CD4-positive, alpha-beta T cell treated with Interleukin-4 for 1 hour (primary cell): ENCODE data around the gene HTT.

ENCODE experiments used
- DNase-seq, 2 donors: peaks; one replicate each; pipeline ENCODE4 v3.0.0-alpha.2; 2020 to 2022

The HTT gene

DNA sequence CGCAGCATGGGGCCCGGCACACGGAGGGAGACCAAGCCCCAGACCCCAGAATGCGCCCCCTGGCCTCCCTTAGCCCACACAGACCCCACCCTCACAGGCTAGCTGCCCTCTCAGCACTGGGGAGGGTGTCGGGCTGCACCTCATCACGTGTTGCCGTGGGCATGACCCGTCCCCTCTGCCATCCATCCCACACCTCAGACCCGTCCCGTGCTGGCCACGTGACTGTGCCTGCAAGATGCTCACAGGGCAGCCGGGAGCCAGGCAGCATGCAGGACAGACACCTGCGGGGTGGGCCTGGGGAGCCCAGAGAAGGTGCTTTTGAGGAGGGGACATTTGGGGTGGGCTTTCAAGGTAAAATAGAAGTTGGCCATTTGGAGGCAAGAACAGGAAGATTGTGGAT lies 179.3 kb downstream of the HTT start:
- peak in 1 of 2 donors; percentile 10 for DNase-seq

GRCh38 chr4:3254302-3255131 lies 180.0 kb downstream of the HTT start:
- peak in 1 of 2 donors; percentile 6 for DNase-seq

GRCh38 chr4:3255611-3256186 lies 181.2 kb downstream of the HTT start:
- peak in 1 of 2 donors; percentile 10 for DNase-seq

GRCh38 chr4:3256230-3257102 lies 182.0 kb downstream of the HTT start:
- DNase-seq = peak in 1 of 2 donors; percentile 7

DNA sequence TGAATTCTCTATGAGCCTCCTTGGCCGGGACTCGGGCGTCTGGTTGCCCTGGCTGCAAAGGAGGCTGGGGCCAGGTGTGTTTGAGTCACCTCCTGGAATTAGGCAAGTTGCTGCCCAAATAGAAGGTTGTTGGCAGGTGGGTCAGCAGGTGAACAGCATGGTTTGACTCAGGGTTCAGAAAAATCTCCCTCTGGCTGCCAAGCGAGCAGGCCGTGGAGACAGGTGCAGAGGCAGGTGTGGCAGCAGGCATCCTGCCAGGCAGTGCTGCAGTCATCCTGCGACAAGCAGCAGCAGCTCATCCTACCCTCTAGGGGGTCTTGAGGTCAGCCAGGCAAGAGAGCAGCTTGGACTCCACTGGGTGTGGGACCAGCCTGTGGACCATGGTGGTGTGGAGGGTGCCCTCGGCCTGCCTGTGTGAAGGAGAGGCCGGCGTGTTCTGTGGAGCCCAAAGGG lies 182.6 kb downstream of the HTT start:
- peak in 1 of 2 donors; percentile 4 for DNase-seq

DNA sequence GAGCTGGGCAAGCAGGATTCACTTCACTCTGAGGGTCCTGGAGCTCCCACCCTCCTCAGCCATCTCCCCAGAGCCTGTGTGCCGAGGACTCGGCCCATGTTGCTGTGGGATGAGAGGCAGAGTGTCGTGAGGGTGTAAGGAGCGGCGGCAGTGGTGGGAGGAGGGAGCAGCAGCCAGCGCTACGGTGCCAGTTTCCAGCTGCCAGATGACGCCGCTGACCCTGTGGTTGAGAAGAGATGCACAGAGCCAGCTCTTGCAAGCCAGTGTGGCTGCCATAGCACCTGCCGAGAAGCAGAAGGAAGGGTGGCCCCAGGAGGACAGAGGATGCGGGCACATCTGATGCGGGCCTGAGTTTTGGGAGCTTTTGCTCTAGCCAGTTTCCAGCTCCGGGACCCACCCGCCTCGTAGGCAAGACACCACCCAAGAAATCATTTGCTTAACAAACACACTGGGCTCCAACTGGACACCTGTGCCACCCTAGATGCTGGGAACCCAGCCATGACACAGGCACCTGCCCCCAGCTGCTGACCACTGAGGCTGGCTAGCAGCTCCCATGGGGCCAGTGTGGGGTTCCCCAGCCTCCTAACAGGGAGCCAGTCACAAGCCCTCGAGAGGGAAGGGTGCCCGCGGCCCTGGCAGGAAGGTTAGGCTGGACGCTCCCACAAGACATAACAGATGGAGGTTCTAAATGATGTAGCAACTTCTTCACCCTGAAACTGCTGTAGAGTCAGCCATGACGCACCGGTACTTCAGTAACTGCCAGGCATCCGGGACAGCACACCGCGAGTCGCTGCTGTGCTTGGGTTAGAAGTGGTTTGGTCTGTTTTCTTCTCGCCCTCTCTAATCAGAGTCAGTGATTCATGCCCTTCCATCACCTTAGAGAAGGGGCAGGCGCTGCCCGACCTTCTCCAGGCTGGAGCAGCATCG lies 183.3 kb downstream of the HTT start:
- DNase-seq = peak in 1 of 2 donors; percentile 9

GRCh38 chr4:3261411-3262207 lies 187.1 kb downstream of the HTT start:
- peak in 1 of 2 donors; percentile 7 for DNase-seq

DNA sequence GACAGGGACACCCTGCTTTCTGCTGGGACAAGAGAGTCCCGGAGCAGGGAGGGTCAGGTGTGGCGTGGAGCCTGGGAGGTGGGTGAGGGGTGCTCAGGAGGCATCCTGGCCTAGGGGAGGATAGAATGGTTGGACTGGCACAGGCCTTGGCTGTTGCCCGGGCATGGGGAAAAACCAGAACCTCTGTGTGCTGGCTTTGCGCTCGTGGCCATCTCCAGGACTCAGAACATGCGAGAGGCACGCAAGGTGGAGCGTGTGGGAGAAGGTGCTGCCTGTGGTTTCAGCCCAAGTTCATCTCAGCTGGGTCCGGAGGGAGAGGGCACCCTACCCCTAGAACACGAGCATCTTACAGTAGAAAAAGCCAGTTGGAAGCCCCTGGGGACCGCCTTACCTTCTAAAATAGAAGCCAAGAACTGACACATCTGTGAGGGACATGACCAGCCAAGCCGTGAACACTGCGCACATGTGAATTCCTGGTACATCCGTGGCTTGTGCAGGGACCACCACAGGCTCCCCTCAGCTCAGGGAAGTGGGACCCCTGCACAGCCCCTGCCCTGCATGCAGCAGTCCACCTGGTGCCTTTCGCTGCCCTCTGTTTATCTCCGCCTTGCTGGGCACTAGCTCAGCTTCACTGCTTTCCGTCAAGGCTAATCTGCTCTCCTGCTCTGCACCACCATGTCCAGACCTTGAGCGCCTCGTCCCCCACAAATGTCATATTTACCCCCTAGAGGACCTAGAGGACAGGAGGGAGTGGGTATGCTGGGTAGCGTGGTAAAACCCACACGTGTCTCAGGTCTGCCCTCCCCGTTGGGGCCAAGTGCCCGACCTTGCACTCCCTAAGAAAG lies 187.9 kb downstream of the HTT start:
- DNase-seq = peak in 1 of 2 donors; percentile 6

- peak in 1 of 2 donors; percentile 8 for DNase-seq
Observed at GRCh38 chr4:3263053-3263875, 188.8 kb downstream of the HTT start.

GRCh38 chr4:3263876-3264193 lies 189.4 kb downstream of the HTT start:
- DNase-seq = no peak

DNA sequence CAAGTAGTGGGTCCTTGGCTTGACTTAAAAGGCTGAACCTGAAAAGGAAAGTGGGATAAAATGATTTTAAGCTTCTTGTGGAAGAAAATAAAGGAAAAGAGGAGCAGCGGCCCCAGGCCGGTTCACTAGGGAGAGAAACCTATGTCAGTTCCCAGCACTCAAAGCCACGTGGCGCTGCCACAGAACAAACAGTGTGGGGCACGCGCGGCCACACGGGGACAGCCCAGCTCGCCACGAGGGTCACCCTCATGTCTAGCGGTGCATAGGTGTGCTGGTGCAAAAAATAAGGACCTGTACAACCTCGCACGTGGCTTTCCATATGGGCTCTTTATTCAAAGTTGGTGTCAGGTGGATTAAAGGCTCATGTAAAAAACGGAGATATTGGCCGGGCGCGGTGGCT lies 191.6 kb downstream of the HTT start:
- DNase-seq = peak in 1 of 2 donors; percentile 5

GRCh38 chr4:3267576-3268394 lies 193.3 kb downstream of the HTT start:
- no peak for DNase-seq

DNA sequence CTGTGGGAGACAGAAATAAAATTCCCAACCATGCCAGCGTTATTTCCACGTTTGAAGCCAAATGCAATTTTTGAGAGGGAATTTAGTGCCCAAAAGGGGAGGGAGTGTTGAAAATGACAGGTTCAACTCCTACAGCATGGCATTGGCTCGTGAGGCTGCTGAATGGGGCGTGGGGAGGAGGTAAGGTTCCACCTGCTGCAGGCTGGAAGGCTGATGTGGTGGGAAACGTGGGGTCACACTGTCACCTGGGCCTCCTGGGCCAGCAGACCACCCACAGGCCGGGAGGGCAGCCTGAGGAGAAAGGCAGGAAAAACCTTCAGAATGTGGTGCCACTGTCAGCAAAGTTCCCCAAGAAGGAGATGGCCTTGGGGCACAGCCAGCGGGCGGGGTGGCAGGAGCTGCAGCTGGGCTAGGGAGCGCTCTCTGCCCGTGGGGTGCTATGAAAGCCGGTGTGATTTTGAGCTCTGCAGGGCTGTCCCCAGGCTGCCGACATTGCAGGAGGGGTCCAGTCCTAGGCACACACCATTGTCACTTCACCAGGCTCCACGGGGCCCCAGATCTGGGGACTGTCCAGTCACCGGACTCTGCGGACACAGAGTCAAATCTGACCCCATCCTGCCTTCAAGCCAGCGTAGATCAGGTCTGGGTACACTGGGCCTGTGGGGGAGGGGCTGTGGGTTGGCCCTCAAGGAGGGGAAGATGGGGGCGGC lies 194.1 kb downstream of the HTT start:
- no peak for DNase-seq

DNA sequence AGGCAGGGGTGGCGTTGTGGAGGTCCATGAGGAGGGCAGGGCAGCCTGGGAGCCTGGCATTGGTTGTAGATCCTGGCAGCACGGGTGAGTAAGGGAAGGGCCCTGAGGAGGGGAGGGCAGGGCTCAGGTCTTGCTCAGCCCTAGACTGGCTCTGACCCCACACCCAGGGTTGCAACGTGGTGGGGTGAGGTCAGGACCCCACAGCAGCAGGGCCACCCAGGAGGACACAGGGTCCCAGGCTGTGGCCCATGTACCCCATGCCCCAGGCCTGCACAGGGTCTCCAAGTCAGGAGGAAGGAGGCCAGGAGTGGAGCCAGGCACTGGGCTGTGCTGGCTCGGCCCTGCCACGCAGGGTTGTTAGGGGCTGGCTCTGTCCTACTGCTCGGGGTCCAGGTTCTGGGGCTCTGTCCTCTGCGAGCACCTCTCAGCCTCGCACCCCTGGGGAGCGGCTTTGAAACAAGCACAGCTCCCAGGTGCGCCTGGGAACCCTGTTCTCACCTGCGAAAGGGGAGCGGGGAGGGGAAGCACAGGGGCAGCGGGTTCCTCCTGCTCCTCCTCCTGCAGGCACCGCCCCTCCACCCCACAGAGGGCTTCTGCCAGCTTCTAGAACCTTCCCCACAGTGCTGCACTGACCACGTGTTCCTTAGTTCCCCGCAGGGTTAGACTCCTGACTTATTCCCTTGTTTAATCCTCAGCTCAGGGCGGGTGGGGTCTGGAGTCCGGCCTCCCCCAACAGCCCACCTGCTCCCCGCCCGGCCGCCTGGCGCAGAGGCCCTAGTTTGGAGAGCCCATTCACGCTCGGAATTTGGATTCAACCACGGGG lies 194.8 kb downstream of the HTT start:
- DNase-seq = no peak

DNA sequence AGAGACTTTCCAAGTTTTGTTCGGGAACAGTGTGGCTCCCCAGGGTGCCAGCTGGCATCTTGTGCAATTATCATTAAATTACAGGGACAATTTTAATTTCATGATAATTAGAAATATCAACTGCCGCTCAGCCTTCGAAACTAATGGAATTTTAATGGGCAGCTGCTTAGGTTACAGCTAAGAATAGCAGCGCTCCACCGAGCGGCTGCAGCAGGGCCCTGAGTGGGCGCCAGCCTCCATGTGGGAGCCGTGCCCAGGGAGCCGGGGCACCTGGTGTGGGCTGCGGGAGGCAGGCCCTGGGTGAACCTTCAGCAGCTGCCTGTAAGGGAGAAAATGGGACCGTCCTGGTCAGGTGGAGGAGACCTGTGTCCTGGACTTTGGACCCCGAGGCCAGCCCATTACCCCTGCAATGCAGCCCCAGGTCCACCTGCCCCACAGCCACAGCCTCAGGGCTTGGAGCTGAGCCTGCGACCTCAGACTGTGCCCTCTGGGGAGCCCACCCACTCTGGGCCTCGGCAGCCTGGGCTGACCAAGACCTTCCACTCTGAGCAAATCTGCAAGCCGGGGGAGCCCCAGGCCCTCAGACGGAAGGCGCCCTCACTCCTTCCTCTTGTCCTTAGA lies 195.6 kb downstream of the HTT start:
- DNase-seq = no peak

GRCh38 chr4:3271131-3271530 lies 196.7 kb downstream of the HTT start:
- DNase-seq = no peak

GRCh38 chr4:3276986-3277385 lies 202.5 kb downstream of the HTT start:
- DNase-seq = no peak
